Activated naive CD4-positive, alpha-beta T cell treated with anti-CD3 and anti-CD28 coated beads, Interleukin-2, amount 50 U/mL, for 72 hours (primary cell): ENCODE data around the gene HYAL2. TPM values are rescaled to one million over a fixed set of nuclear protein-coding genes. Genes with fewer than 3 reads are reported as not detected.
A peak's percentile ranks its signal among the peaks of the same experiment; 100 is the strongest.

Source experiments
- ATAC-seq, 2 donors: fragments of 150-1000 bp; cut with Tn5 transposase; 2 replicates each; pipeline ENCODE4 v1.10.0; 2021; ENCODE audit warnings: mild to moderate bottlenecking in 2 of 2, moderate library complexity in 2 of 2
- DNase-seq, 2 donors: peaks; one replicate each; pipeline ENCODE4 v3.0.0; 2021 to 2022; ENCODE audit warnings: low spot score in 2 of 2
- H3K27ac Mint-ChIP-seq, 2 donors: one replicate each; pipeline ENCODE4 v1.8.0; 2022; ENCODE audit warnings: mild to moderate bottlenecking in 2 of 2, mixed read lengths in 2 of 2
- H3K36me3 Mint-ChIP-seq, 2 donors: one replicate each; pipeline ENCODE4 v1.8.0; 2022; ENCODE audit warnings: mixed read lengths in 2 of 2
- H3K9me3 Mint-ChIP-seq, 2 donors: one replicate each; pipeline ENCODE4 v1.8.0; 2022; ENCODE audit warnings: mixed read lengths in 2 of 2
- total RNA-seq, 2 donors: library from RNA; stranded (reverse); gene quantifications; one replicate each; pipeline ENCODE4 v1.2.3, GENCODE V29; 2022

HYAL2 gene
- total RNA-seq, 2 donors from 2014 or later: 4.2 to 6.1 TPM

DNA sequence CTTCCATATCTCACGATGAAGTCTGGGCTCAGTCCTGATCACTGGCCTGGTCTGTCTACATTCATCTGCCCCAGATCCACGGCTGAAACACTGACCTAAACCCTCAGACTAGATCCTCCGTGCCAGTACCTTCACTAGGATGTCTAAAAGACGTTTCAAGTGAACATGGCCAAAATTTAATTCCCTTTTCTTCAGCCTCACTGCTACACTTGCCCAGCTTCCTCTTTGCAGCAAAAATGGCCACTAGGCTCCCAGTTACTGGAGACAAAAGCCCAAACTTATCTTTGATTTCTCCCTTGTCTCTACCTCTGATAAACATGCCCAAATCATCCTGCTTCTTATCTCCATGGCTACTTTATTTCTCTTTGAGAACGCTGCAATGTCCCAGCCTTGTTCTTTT, 16.4 kb upstream of the HYAL2 start:
- Mint-ChIP-seq H3K27ac (peak overlapping the region; percentile 88 to 94), H3K9me3 (no peaks in the 10 kb centered on the region), H3K36me3 (peaks cover 40 to 49% of the 10 kb centered on the region in 2 donors)
- no peak for DNase-seq
- ATAC-seq: no peak

GRCh38 chr3:50337175-50337861, 14.8 kb upstream of the HYAL2 start:
- peak; percentile 81 to 87 for ATAC-seq
- no peaks in the 10 kb centered on the region for H3K9me3 Mint-ChIP-seq
- peak; percentile 95 to 99 for DNase-seq
- H3K36me3 Mint-ChIP-seq: peaks cover 40 to 51% of the 10 kb centered on the region in 2 donors
- H3K27ac Mint-ChIP-seq: peak overlapping the region; percentile 88 to 96

DNA sequence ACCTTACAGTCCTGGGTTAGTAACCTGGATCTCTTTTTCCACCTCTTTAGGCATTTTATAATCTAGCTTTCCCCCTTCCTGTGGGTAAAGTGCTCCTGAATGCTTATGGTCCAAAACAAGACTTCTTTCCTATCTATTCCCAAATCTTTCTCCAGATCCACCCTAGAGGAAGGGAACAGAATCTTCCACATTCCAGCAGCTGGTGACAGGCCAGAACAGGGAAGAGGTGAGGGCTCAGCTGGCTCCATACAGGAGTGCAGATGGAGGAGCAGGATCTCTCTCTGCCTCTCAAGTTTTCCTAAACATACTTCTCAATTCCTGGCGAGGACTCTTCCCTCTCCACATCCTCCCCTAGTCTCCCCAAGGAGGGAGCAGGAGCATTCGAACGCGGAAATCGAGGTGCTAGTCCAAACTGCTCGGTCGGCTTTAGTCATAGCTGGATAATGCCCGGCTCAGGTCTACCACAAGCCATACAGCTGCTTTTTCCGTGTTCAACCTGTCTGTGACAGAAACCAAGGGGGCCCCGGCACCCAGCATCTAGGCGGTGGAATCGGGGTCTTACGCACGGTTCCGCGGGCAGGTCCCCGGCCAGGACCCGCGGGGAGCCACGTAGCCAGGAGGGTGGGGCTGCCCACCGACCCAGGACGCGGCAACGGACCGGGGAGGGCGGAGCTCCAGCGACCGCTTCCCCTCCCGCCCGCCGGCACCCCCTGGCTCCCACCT, 14.1 kb upstream of the HYAL2 start:
- DNase-seq: no peak
- no peaks in the 10 kb centered on the region for H3K9me3 Mint-ChIP-seq
- ATAC-seq: peak; percentile 39 to 42
- H3K36me3 Mint-ChIP-seq: peaks cover 44 to 51% of the 10 kb centered on the region in 2 donors
- peak overlapping the region; percentile 88 to 99 for H3K27ac Mint-ChIP-seq

DNA sequence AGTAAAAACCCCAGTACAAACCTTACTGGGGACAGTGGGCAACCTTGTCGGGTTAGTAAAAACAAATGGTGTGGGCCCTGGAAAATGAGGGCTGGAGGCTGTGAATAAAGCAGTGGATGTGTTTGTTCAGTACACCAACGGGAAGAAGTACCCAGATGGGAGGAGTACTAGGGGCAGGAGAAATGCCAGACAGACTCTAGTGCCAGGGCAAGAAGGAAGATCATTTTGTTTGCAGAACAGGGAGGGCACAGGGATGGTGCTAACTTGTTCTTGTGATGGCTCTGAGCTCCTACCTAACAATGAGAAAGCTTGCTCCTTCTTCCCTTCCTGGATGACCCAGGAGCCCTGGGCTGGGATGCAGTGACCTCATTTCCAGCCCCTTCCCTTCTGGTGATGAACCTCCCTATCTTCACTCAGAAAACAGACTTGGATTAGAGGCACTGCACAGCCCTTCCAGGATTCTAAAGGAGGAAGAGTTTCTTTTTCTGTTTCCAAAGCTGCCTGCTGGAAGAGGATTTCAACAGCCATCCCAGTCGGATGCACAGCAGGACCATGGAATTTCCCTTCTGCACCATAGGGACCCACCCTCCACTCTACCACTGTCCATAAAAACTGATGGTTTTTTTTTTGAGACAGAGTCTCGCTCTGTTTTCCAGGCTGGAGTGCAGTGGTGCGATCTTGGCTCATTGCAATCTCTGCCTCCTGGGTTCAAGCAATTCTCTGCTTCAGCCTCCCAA, 12.0 kb upstream of the HYAL2 start:
- Mint-ChIP-seq H3K36me3 (peaks cover 49 to 50% of the 10 kb centered on the region in 2 donors), H3K9me3 (no peaks in the 10 kb centered on the region), H3K27ac (peak overlapping the region; percentile 88 to 93)
- ATAC-seq: no peak
- DNase-seq: no peak

DNA sequence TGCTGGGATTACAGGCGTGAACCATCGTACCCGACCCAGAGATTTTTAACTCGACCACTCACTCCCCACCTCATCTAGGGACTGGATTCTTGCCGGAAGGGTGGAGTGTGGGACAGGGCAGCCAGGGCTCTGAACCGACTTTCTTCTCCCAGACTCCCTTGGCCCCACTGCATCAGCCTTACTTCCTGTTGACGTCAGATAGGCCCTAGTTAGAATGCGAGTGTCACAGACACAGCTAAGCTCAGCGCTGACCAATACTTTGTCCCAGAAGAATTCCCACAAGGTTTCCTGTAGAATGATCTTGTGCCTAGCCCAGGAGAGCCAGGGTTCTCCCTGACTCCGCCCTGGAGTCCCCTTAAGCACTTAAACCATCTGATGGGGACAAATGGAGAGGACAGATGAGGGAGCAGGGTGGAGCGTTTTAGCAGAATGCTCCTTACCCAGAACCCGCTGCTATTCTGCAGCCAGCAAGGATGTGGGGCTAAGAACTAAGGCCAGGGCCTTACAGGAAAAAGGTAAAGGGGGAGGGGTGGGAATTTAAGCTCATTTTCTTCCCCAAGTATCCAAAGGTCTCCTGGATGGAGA, 11.3 kb upstream of the HYAL2 start:
- no peaks in the 10 kb centered on the region for H3K9me3 Mint-ChIP-seq
- H3K27ac Mint-ChIP-seq: peak overlapping the region; percentile 81 to 93
- DNase-seq: no peak
- no peak for ATAC-seq
- H3K36me3 Mint-ChIP-seq: peaks cover 43% of the 10 kb centered on the region in 2 donors

- ATAC-seq: no peak
- Mint-ChIP-seq H3K36me3 (peaks cover 23 to 26% of the 10 kb centered on the region in 2 donors), H3K9me3 (no peaks in the 10 kb centered on the region), H3K27ac (no peak overlapping the region)
- DNase-seq: no peak
These were observed 8.9 kb upstream of the HYAL2 start for GRCh38 chr3:50331364-50331907.

DNA sequence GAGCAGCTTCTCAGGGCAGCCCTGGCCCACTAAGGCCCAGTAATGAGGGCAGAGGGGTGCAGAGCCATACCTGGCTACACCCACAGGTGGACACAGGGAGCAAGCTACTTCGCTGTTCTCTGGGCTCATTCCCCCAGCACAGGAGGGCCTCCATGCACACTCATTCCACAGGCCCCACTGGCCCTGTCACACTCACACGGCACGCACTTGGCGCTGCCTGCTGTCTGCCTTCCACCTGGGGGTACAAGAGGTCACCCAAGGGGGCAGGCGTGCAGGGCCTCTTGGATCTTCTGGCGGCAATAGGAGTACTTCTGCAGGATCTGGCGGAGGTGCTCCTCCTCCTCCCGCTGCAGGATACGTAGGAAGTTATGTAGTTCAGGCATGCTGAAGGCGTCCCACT, 7.8 kb upstream of the HYAL2 start:
- DNase-seq: no peak
- H3K36me3 Mint-ChIP-seq: peaks cover 15 to 18% of the 10 kb centered on the region in 2 donors
- no peak for ATAC-seq
- H3K27ac Mint-ChIP-seq: peak overlapping the region; percentile 63 to 68
- H3K9me3 Mint-ChIP-seq: no peaks in the 10 kb centered on the region

DNA sequence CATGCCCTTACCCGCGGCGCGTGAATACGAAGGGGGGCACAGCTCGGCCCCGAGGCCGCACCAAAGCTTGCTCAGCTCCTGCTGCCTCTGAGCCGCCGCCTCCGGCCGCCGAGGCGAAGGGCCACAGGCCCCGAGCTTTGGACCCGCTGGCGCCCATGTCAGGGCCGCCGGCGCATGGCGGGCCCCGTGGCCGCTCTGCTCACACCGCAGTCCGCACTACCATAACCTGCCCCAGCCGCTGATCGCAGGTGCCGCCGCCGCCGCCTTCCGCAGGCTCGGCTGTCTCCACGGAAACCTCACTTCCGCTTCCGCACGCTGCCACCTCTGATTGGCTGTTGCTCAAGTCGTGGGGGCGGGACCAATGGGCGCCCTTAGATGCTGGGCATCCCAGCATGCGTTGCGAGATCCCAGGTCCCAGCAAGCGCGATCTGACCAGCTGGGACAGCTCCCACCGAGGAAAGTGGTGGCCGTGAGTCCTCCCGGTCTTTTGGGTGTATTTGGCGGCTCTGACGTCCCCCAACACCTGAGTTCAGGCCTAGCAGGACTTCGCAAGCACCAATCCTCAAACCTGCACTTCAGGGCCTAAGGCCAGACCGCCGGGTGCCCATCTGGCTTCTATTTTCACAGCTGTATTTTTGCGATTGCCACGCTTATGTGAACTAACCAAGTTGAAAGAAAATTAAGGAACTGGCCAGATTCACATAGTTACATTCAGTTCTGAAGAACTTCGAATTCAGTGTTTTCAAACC, 5.6 kb upstream of the HYAL2 start, which contains the start of gene TUSC2:
TSS of gene TUSC2 (minus strand) at position 281 of the 749 bp plus-strand sequence. CDS start at position 157, 124 bp downstream.
- DNase-seq: peak; percentile 93 to 94
- peak; percentile 93 to 96 for ATAC-seq
- Mint-ChIP-seq H3K27ac (peak within 1 kb of the TSS; percentile 77 to 91), H3K36me3 (peaks cover 4 to 18% of the 10 kb centered on the region in 2 donors), H3K9me3 (no peaks in the 10 kb centered on the region)

GRCh38 chr3:50327129-50327528, 4.6 kb upstream of the HYAL2 start:
- peaks cover 4 to 16% of the 10 kb centered on the region in 2 donors for H3K36me3 Mint-ChIP-seq
- no peak for DNase-seq
- ATAC-seq: no peak
- H3K27ac Mint-ChIP-seq: peak overlapping the region; percentile 77 to 89
- H3K9me3 Mint-ChIP-seq: no peaks in the 10 kb centered on the region

DNA sequence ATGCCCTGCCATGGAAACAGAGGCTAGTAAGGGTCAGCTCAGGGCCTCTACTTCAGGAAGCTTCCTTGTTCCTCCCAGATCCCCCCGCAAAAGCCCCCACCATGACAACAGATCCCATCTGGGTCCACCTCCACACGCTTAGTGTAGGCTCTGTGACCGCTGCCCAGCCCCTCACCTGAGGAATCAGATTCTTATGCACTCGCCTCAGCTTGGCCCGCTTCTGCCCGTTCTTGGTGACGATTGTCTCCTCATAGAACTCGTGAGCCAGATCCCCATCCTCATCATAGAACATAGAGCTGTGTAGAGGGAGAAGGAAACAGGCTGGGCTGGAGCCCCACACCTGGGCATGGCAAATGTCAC, 3.6 kb upstream of the HYAL2 start:
- peak overlapping the region in 1 of 2 donors; percentile 53 for H3K27ac Mint-ChIP-seq

GRCh38 chr3:50325497-50326181, 3.1 kb upstream of the HYAL2 start:
- no peak for DNase-seq
- Mint-ChIP-seq H3K27ac (no peak overlapping the region), H3K36me3 (peaks cover 3 to 4% of the 10 kb centered on the region in 2 donors), H3K9me3 (no peaks in the 10 kb centered on the region)
- ATAC-seq: no peak

More for the DNA sequence above, 3.6 kb upstream of the HYAL2 start:
- DNase-seq (no peak), ATAC-seq (no peak)
- peaks cover 4 to 9% of the 10 kb centered on the region in 2 donors for H3K36me3 Mint-ChIP-seq
- H3K9me3 Mint-ChIP-seq: no peaks in the 10 kb centered on the region

DNA sequence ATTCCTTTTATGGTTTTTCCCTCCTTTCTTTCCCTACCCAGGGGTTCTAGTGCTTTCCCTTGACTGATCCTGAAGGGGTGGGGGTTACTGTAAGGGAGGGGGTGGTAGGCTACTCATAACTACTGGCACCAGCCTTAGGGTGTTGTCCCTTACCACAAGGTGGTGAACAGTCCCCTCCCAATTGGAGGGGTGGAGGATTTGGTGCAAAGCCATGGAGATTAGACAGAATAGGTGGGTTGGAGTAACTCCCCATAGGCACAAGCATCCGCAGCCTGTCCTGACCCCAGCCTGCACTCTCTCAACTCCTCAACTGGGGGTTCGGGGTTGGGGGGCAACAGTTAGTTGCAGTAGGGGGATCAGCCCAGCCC, 2.6 kb upstream of the HYAL2 start:
- DNase-seq (no peak), ATAC-seq (no peak)
- Mint-ChIP-seq H3K36me3 (no peaks in the 10 kb centered on the region), H3K9me3 (no peaks in the 10 kb centered on the region), H3K27ac (peak overlapping the region in 1 of 2 donors; percentile 93)

- Mint-ChIP-seq H3K27ac (peak overlapping the region; percentile 49 to 93), H3K9me3 (no peaks in the 10 kb centered on the region), H3K36me3 (no peaks in the 10 kb centered on the region)
- ATAC-seq (peak in 1 of 2 donors; percentile 34), DNase-seq (peak in 1 of 2 donors; percentile 77)
These were observed 2.0 kb upstream of the HYAL2 start for GRCh38 chr3:50324351-50325112.

DNA sequence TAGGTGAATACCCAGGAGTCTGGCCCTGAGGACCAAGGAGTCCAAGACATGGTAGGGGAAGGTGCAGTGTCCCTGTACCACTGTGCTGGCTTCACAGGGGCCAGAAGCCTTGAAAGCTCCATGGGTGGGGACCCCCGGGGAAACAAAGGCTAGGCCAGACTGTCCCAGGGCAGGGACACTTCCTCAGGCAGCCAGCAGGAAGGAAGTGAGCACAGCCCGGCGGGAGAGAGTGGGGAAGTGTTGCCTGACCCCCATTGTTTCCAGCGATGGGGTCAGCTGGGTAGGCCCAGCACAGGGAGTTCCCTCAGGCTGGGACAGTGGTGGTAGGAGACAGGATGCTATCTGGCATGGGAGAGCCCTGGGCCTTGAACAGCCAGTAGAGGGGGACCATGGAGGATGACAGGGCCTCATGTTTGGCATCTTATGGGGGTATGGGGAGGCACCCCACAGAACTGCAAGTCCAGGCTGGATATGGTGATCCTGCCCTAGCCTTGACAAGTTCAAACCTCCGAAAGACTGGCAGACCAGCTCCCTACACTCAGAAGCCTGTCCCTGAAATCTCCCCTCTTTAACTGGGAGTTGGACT, 1.2 kb upstream of the HYAL2 start:
- peak overlapping the region; percentile 49 to 87 for H3K27ac Mint-ChIP-seq

More for the DNA sequence above, 1.2 kb upstream of the HYAL2 start:
- Mint-ChIP-seq H3K9me3 (no peaks in the 10 kb centered on the region), H3K36me3 (no peaks in the 10 kb centered on the region)
- ATAC-seq: no peak
- no peak for DNase-seq
